HTERT RPE-1 (cell line): ENCODE data around the gene NADK.
"Not testable (repeated sequence)": the region's sequence is repeated elsewhere in the genome, so short reads cannot be mapped to it uniquely, and the experiment has no call there.

ENCODE experiments used
- in situ Hi-C: fragments of 300-500 bp; cut with MboI; formaldehyde crosslinking; loops from 4 replicates; pipeline ENCODE4 v1.14.3; 2020; ENCODE audit warnings: low sequenced_read_pairs

Gene NADK

DNA sequence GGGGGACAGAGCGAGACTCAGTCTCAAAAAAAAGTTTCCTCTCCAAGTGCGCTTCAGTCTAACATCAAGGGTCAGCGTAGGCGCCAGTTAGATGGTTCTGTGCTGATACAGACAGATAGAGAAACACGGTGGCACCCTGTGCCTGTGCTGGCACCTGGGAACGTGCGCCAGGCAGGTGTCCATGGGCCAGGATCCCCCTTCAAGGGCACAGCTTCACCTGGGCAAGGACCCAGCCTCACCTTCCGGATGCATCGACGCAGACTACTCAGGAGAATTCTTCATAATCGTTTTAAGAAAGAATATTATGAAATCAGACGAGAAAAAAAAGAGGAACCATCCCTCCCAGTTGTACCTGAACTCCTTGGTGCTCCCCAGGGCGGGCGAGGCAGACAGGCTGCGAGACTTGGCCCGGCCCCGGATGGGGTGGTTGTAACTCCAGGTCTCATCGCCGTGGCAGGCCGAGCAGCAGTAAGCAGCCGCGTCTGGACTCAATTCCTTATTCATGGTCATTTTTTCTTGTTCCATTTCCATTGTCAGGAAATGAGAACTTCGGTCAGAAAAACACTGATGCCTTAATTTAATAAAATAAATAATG, 13.3 kb downstream of the NADK start:
- in situ Hi-C loops, result no loop called here

DNA sequence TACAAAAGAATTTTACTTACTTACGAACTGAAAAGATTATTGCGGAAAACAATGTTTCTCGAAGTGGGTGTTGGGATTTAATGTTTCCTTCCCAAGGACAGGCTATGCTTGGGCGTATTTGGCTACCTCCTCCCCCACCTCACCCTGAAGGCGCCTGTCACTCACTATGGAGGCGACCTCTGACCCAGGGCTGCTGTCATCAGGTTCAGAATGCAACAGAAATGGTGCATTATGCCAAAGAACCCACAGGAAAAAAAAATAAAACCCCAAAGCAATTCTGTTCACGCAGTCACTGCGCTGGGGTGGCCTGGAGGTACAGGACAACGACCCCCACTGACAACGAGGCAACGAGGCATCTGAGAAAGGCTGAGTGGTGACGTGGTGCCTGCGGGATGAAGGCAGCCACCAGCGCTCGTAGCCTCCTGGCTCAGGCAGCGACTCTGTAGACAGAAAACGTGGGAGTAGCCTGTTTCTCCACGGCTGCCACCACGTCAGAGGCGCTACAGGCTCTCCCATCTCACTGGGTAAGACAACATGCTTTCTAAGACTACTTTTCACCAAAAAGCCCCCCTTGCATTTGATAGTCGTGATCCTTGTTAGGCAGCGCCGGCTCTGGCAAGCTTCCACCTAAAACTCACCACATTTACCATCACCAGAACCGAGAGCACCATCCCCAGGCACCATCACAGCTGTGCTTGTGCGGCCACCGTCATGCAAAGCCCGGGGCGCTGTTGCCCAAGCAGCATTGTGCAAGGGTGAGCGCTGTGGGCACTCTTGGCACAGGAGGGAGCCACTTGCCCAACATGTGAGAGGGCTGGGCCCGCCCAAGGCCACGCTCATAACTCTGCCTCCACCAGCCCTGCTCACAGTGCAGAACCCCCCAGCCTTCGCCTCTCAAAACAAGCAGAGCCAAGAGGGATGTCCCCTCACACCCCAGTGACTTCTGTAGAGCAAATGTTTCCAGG, 14.3 kb downstream of the NADK start:
- in situ Hi-C loops, result no loop called here

DNA sequence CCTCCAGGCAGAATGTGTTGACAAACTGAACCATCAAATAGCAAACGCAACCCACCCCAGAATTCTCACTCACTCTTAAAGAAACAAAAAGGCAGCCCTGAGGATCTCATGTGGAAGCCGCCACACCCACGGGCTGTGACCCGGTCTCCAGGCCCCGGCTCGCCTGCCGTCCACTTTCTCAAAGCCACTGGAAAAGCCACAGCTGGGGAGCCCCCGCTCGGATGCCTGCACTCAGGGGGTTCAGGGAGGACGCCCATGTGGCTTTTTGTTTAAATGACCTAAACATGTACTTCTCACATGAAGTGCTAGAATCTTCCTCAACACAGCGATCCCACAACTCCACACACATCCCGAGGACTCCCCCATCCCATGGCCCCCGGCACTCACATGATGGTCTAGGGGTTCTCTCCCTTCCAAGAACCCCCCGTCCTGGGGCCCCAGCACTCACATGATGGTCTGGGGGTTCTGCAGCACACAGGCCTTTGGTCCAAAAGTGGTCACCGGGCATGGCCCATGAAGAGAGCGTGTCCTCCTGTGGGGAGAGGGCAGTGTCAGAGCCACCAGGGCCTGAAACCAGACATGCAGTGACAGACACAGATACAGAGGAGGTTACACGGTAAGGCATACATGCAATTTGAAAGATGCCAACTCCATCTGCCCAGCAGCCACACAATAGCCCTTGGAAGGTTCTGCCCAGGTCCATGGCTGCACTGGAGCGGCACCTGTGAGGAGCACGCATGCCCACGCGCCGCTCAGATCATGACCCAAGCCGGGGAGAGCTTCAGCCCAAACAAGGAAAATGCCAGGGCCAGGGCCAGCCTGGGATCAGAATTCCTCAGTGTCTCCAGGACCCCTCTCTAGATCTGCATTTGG, 16.5 kb downstream of the NADK start:
- in situ Hi-C loops, result no loop called here

DNA sequence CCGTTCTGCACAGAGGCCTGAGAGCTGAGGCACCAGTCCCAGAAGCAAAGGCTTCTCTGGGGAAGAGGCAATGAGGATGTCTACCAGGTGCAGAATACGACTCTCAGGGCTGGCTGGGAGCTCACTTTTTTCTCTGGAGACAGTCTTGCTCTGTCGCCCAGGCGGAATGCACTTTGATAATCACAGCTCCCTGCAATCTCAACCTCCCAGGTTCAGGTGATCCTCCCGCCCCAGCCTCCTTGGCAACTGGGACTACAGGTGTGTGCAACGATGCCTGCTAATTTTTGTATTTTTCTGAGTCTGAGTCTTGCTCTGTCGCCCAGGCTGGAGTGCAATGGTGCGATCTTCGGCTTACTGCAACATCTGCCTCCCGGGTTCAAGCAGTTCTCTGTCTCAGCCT, 17.6 kb downstream of the NADK start:
- in situ Hi-C loops, result no loop called here

DNA sequence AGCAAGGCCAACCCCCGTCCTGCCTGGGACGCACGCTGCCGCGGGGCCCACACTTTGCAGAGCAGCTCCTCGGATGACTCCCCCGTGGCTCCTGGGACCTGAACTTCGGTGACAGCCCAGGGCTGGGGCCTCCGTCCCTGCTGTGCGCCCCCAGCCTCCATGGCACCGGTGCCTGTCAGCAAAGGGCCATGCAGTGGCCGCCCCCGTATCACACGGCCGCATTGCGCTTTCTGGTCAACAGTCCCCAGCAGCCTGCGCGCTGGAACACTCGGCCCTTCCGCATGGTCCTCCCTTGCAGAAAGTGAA, 18.0 kb downstream of the NADK start:
- in situ Hi-C loops, result no loop called here

DNA sequence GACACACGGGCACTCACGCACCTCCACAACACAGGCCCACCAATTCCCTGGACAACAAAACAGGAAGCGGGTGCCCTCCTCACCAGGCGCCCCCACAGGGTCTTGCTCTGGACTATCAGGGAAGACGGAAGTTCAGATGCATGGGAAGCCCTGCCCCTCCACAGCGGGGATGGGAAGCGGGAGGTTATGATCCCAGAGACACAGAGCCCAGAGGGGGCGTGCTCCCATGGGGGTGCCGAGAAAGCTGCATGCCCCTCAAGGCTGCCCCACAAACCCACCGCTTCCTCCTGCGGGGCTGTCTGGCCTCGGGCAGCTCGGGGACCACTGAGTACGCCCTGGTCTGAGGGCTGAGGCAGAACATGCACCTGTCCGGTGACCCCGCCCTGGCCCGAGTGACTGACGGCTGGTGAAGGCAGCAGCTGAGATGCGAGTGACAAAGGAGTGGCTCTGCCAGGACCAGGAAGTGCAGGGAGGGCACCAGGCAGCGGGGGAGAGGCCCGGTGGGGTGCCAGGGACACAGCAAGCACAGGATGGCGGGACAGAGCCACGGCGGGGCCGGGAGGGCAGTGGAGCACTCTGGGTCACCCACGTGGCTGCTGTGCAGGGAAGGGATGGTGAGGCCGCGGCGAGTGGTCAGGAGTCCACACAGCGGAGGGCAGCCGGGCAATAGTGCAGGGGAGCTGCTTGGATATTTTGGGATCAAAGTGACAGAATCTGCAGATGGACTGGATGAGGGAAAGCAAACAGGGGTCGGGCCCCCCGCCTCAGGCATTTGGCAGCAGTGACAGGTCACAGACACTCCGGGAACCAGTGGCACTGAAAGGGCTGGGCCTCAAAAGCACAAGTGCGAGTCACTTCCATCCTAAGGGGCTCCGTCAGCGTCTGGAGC, 18.6 kb downstream of the NADK start:
- in situ Hi-C loops, result no loop called here

DNA sequence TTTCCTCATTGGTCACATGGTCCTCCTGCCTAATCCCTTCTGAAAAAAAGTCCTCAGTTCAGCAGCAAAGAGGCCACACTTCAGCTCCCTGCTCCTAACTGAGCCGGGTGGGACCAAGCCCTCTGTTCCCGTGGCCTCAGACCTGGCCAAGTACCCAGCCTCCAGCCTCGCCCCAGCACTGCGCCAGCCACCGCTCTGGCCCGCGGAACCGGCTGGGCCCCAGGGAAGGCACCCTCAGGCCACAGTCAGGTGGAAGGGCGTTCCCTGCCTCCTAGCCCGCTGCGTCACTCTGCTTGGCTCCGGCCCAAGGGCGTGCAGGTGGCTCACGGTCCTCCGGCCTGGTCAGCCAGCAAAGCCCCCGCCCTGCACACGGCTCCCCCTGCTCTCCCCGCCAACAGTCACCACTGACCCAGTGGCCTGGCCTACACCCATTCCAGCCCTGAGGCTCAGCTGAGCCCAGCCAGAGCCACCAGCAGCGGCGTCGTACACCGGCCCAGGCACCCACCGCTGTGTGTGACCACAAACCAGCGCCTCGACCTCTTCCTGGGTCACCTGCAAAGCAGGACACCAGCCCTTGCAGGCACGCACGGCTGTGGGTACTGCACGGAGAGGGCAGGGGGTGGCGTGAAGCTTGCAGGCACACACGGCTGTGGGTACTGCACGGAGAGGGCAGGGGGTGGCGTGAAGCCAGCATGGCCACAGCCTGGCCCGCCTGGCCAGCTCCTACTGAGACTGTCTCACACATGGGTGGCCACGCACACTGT, 19.4 kb downstream of the NADK start:
- in situ Hi-C loops, result no loop called here

DNA sequence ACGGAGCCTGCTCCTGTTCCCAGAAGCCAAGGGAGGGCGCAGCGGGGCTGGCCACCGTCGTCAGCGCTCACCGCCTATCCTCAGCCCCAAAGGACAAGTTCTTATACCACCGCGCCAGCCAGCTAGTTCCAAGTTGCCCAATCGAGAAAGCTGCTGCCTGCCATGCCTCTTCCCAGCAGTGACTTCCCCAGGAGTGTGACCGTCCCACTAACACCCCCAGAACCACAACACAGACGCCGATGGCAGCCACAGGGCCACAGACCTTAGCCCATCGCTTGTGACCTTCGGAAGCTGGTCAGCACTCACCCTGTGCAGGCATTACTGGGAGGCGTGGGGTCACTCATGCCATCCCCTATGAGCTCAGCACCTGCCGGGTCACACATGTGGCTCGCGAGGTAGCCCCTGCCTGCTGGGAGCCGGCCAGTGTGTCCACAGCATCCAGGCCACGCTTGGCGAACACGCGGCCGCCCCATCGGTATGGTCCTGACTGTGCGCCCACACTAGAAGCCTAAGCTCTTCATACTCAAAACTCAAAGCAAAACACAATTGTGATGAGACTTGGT, 20.1 kb downstream of the NADK start:
- in situ Hi-C loops, result no loop called here

DNA sequence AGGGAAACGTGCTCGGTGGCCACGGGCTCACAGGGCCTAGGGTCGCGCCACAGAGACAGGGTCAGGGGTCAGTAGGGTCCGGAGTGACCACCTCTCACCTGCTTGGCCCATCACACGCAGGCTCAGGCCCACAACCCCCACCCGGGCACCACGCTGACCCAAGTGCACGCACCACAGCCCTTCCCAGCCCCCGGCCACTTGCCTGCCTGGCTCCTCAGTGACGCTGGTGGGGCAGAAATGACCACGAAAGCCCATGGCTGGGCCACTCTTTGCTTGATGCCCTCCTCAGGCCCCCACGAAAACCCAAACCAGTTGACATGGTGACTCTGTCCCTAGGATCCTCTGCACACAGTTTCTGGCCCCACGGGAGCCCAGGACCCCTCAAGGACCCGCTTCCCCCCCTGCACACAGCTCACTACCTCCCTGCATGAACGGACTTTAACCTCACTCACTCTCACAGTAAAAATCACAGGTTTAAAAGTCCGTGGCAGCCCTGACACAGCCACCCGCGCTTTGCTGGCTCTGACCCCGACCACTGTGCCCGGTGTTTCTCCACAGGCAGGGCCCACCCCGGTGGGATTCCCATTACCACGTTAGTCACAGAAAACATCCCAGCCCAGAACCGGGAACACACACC, 20.7 kb downstream of the NADK start:
- in situ Hi-C loops, result no loop called here

DNA sequence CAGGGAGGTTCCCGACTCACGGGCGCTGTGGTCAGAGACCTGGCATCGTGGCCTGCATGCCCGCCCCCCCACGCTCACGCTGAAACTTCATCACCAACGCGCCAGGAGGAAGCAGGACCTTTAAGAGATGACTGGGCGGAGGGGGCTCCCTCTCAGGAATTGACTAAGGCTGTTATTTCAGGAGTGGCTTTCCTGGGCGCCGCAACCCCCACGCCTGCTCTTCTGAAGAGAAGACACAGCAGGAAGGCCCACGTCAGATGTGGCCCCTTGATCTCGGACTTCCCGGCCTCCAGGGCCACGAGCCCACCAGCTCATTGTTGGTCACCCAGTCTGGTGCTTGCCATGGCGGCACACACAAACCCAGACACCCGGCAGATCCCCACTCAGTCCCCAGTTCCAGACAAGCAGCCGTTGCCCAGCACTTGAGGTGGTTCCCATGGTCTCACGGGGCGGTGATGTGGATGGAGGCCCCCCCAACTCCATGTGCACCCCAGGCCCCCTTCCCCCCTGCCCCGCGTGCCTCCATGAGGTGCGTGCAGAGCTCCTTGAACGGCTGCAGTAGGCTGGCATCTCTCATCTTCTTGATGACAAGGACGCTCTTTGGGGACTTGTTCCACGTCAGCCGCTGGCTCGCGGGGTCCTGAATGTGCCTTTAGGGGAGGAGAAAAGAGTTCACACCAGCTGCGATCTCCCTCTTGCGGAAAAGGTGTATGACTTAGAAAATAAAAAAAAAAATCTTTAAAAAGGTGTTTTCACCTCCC, 21.4 kb downstream of the NADK start:
- in situ Hi-C loops, result no loop called here

DNA sequence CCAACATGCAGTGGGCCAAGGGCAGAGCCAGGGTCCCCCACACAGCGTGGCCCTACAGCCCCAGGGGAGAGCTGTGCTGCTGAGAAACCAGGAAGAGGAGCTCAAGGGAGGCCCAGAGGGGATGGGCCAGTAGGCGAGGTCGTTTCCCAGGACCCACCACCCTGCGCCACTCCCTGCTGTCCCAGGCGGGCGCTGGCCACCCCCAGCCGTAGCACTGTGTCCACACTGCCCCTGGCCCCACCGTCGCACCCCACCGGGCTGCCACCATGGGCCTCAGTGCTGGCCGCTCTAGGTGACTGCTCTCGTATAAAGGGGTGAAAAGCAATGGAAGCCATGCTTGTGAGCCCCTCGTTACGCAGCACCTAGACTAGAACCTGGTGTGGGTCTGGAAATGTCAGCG, 22.4 kb downstream of the NADK start:
- in situ Hi-C loops, result no loop called here

DNA sequence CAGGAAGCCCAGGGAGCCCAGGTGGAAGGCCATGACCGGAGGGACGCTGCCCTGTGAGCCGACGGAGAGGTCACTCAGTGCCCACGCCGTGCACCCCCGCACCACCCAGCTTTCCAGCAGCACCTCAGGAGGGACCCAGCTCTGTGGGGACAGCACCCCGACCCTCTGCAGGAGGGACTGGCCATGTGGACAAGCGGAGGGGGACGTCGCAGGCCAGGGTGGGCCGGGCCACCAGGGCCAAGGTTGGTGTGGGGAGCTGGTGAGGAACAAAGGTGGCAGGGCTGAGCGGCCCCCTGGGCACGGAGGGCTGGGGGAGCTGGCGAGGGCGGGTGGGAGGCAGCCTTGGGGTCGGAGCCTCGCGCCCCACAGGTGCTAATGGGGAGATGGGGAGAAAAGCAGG, 22.8 kb downstream of the NADK start:
- in situ Hi-C loops, result no loop called here

DNA sequence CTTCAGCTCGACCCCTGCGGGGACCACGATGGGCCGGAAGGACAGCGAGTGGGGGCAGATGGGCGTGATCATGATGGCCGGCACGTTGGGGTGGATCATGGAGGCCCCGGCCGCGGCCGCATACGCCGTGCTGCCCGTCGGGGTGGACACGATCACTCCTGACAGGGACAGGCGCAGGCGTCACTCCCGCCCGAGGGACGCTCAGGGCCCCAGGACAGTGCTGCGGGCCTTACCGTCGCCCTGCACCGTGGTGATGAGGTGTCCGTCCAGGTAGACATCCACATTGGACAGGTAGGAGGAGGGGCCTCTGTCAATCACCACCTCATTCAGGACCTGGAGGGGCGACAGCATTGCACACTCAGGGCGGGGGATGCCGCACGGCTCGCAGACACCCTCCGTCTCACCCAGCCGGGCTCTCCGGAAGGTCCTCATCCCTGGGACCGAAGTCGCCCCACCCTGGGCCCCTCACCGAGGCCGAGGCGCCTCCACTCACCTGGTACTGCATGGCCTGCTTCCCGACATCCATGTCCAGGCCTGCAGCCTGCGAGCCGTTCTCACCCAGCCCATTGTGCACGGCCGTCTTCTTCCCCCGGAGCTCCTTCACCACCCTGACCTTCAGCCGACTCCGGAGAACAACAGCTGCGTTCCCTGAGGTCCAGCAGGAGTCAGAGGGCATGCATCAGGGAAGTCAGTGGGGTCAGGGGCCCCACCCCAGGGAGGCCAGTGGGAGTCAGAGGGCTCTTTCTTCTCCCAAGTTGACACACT, 24.0 kb downstream of the NADK start:
- in situ Hi-C loops, result no loop called here

DNA sequence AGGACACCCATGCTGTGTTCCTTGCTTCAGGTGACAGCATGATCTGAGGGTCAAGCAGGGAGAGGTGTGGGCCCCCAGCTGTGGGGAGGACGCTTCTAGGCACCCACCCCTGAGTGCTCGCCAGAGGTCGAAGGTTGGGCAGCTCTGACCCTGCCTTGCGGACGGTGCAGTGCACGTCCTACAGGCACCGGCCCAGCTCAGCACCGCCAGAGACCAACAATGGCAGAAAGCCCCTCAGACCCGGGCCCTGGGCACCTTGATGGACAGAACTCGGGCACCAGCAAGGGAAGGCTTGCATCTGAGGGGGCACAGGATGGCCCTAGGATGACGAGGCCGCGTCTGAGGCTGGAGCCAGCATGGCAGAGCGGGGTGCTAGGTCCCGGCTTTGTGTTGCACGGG, 24.7 kb downstream of the NADK start:
- in situ Hi-C loops, result no loop called here

DNA sequence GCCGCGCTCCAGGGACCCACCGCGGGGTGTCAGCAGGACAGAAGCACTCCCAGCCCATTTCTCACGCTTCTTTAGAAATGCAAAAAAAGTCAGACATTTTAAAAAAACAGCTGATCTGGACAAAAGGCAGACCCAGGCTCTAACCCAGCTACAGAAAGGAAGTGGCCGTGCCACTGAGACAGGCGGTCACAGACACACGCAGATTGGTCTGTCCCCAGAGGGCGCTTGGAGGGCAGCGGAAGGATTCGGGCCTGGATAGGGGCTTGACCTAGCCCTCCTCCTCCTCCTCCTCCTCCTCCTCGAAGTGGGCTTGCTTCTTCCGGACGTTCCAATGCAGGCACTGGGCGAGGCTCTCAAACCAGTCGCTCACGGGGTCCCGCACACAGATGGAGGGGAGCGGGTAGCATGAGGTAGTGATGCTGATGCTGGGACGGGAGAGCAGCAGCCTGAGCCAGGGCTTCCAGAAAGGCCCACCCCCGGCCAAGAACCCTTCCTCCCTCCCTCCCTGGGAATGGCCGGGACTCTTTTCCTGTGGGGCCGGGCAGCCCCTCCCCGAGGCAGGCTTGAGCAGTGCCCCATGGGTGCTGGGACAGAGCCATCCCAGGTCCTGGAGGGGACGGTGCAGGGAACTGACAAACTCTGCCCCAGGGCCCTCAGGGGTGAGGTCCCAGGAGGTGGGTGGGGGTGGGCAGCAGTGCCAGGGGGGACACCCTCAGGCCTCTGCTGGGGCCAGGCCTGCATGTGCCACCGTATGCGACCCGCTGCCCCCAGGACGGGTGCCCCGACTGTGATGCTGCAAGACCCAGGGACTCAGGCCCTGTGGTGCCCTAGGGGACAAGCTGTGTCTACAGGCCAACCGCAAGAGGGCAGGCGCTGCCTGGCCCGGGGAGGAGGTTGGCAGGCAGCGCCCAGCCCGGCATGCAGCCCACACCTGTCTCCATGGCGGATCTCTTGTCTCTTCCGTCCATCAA, 25.3 kb downstream of the NADK start:
- in situ Hi-C loops, result no loop called here

DNA sequence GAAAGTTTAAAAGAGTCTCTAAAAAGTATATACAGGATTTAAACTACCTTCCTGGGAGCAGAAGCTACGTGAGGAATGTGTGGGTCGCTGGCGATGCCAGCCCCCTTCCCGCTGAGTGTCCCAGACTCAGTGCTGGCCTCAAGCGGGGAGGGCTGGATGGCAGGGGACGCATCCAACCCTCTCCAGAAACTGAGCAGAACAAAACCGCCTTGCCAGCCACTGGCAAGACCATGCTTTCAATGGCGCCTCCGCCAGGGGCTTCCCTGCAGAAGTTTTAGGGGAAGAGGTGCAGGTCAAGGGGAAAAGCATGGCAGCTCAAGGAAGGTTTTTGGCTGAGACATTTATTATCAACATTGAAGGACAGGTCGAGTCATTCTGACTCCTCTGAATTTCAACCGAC, 26.1 kb downstream of the NADK start:
- in situ Hi-C loops, result no loop called here

DNA sequence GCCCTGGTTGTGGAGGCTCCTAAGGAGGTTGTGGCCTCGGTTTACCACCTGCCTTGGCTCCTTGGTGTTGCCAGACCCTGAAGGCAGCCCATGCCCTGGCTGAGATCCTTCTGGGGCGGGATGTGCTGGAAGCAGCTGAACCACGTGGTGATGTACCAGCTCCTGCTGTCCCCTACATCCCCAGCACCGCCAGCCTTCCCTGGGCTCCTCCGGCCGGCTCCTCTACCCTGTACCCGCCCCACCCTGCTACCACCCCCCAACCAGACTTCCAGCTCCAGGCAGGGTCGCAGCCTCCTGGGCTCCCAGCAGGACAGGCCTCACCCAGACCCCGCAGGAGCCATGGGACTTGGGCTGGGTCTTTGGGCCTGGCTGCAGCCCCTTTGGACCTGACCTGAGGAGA, 28.3 kb downstream of the NADK start:
- in situ Hi-C loops, result not testable (repeated sequence)
